ENCODE data around the gene PLTP. TPM values are rescaled to one million over a fixed set of nuclear protein-coding genes. Genes with fewer than 3 reads are reported as not detected.

PLTP gene
- total and polyA plus RNA-seq, 2 of the 13 experiments (the other 11 are each of a cell fraction or from before 2014, with no cell fraction given), result 16.9 to 28.6 TPM

- TF ChIP-seq ZNF652 (CRISPR knock-in tag; IDR thresholded peaks at IDR 0.05; ENCODE audit: borderline replicate concordance, low read depth) (peak; percentile 84), ZSCAN25 (CRISPR knock-in tag; IDR thresholded peaks at IDR 0.05) (peak; percentile 44), MAFK (conservative IDR thresholded peaks at IDR 0.05 in 1 of 2, IDR thresholded peaks at IDR 0.05 in 1 of 2; ENCODE audit: low read length in 2 of 2) (0 out of 4 replicates have a peak, but pooled peaks of 1 of the 2 experiments have one; percentile 17), ZNF407 (CRISPR knock-in tag; IDR thresholded peaks at IDR 0.05; ENCODE audit: not compliant biosample characterization) (peak; percentile 51), SNAI1 (CRISPR knock-in tag; IDR thresholded peaks at IDR 0.05; ENCODE audit: borderline replicate concordance) (no peak), ZNF24 (IDR thresholded peaks at IDR 0.05) (no peak), IKZF5 (CRISPR knock-in tag; IDR thresholded peaks at IDR 0.05) (0 out of 2 replicates have a peak, but pooled peaks have one; percentile 17), HDAC6 (IDR thresholded peaks at IDR 0.05; ENCODE audit: low read depth, low read length) (no peak), ZNF350 (CRISPR knock-in tag; IDR thresholded peaks at IDR 0.05; ENCODE audit: borderline replicate concordance, low read depth) (peak; percentile 42; the same call in 1 of the 2 replicates), ZNF274 (CRISPR knock-in tag; IDR thresholded peaks at IDR 0.05) (no peak), CEBPB (IDR thresholded peaks at IDR 0.05; ENCODE audit: borderline replicate concordance, low read depth, low read length) (peak; percentile 71), ZFX (CRISPR knock-in tag; IDR thresholded peaks at IDR 0.05; ENCODE audit: low read depth) (peak; percentile 31; the same call in 1 of the 2 replicates), HHEX (CRISPR knock-in tag; IDR thresholded peaks at IDR 0.05) (peak; percentile 55)
- TF ChIP-seq, protein P1, sequence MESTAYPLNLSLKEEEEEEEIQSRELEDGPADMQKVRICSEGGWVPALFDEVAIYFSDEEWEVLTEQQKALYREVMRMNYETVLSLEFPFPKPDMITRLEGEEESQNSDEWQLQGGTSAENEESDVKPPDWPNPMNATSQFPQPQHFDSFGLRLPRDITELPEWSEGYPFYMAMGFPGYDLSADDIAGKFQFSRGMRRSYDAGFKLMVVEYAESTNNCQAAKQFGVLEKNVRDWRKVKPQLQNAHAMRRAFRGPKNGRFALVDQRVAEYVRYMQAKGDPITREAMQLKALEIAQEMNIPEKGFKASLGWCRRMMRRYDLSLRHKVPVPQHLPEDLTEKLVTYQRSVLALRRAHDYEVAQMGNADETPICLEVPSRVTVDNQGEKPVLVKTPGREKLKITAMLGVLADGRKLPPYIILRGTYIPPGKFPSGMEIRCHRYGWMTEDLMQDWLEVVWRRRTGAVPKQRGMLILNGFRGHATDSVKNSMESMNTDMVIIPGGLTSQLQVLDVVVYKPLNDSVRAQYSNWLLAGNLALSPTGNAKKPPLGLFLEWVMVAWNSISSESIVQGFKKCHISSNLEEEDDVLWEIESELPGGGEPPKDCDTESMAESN (CRISPR knock-in tag; conservative IDR thresholded peaks at IDR 0.05), result 0 out of 2 replicates have a peak, but pooled peaks have one; percentile 24
Observed at GRCh38 chr20:45925821-45926506, 14.0 kb upstream of the PLTP start (continued).

All from HepG2 (cell line).